GM23248 (cell line): ENCODE data around the gene CACNA2D1.

Experiments used
- EZH2 ChIP-seq: fragments of 200-600 bp; sonication (generic); IDR thresholded peaks from 2 replicates; pipeline ENCODE4 v1.6.1; 2018; ENCODE audit warnings: antibody characterized with exemption, mild to moderate bottlenecking; ENCODE audit not compliant: insufficient read depth, poor library complexity, severe bottlenecking
- EZH2phosphoT487 ChIP-seq: fragments of 200-600 bp; sonication (generic); IDR thresholded peaks from 2 replicates; pipeline ENCODE4 v1.6.1; 2018; ENCODE audit warnings: antibody characterized with exemption, moderate library complexity, mild to moderate bottlenecking, low read depth; ENCODE audit not compliant: insufficient read depth

- TF ChIP-seq EZH2phosphoT487 (no peak), EZH2 (no peak)
Observed at GRCh38 chr7:82411732-82412131, 31.8 kb downstream of the CACNA2D1 start.
